IPS-20b (cell line): ENCODE data around the gene CCDC88B.

ENCODE experiments used
- H3K27ac ChIP-seq: one replicate; pipeline ENCODE4 v1.5.1; 2013; ENCODE audit warnings: low read length
- H3K27me3 ChIP-seq: 2 replicates; pipeline ENCODE4 v1.6.1; 2013; ENCODE audit warnings: mild to moderate bottlenecking, low read length, inconsistent platforms; ENCODE audit not compliant: insufficient read depth
- H3K36me3 ChIP-seq: 2 replicates; pipeline ENCODE4 v1.6.1; 2013; ENCODE audit warnings: low read depth, mild to moderate bottlenecking, inconsistent platforms, low read length, moderate library complexity; ENCODE audit not compliant: insufficient read depth
- H3K4me1 ChIP-seq: 2 replicates; pipeline ENCODE4 v1.6.1; 2013; ENCODE audit warnings: mild to moderate bottlenecking, control low read depth, inconsistent platforms, low read length, moderate library complexity; ENCODE audit not compliant: insufficient read depth
- H3K4me3 ChIP-seq: 2 replicates; pipeline ENCODE4 v1.5.1; 2013; ENCODE audit warnings: mild to moderate bottlenecking, low read length, inconsistent platforms
- H3K9ac ChIP-seq: 2 replicates; pipeline ENCODE4 v1.6.1; 2013; ENCODE audit warnings: low read depth, mild to moderate bottlenecking, inconsistent platforms, low read length, moderate library complexity
- H3K9me3 ChIP-seq: 2 replicates; pipeline ENCODE4 v1.6.1; 2013; ENCODE audit warnings: mild to moderate bottlenecking, low read depth, low read length, inconsistent platforms; ENCODE audit not compliant: insufficient read depth

The CCDC88B gene

GRCh38 chr11:64400667-64401066, 60.7 kb downstream of the CCDC88B start:
- Histone ChIP-seq H3K27me3 (no peaks in the 10 kb centered on the region), H3K4me3 (no peak overlapping the region), H3K4me1 (peaks cover 8% of the 10 kb centered on the region; the same call in 1 of the 2 replicates), H3K9me3 (no peaks in the 10 kb centered on the region; the same call in 1 of the 2 replicates), H3K36me3 (no peaks in the 10 kb centered on the region), H3K27ac (no peak overlapping the region), H3K9ac (no peak overlapping the region)

- Histone ChIP-seq H3K9me3 (no peaks in the 10 kb centered on the region; the same call in 1 of the 2 replicates), H3K9ac (no peak overlapping the region), H3K4me3 (no peak overlapping the region), H3K27me3 (no peaks in the 10 kb centered on the region), H3K36me3 (no peaks in the 10 kb centered on the region), H3K4me1 (peaks cover 7% of the 10 kb centered on the region; the same call in 1 of the 2 replicates), H3K27ac (no peak overlapping the region)
Observed at GRCh38 chr11:64401775-64402174, 61.8 kb downstream of the CCDC88B start.

- no peak overlapping the region for H3K4me3 ChIP-seq
Observed at GRCh38 chr11:64403106-64403505, 63.1 kb downstream of the CCDC88B start.

GRCh38 chr11:64406221-64406946, 66.4 kb downstream of the CCDC88B start:
- Histone ChIP-seq H3K9me3 (no peaks in the 10 kb centered on the region; the same call in 1 of the 2 replicates), H3K27ac (no peak overlapping the region), H3K27me3 (peaks cover 18% of the 10 kb centered on the region; the same call in 1 of the 2 replicates), H3K4me3 (no peak overlapping the region), H3K36me3 (no peaks in the 10 kb centered on the region), H3K9ac (no peak overlapping the region), H3K4me1 (peaks cover 7% of the 10 kb centered on the region; the same call in 1 of the 2 replicates)

More at GRCh38 chr11:64403106-64403505, 63.1 kb downstream of the CCDC88B start:
- no peak overlapping the region for H3K9ac ChIP-seq
- H3K36me3 ChIP-seq, result no peaks in the 10 kb centered on the region
- H3K9me3 ChIP-seq, result no peaks in the 10 kb centered on the region; the same call in 1 of the 2 replicates
- H3K27me3 ChIP-seq, result no peaks in the 10 kb centered on the region
- H3K27ac ChIP-seq, result no peak overlapping the region
- H3K4me1 ChIP-seq, result peaks cover 7% of the 10 kb centered on the region; the same call in 1 of the 2 replicates
